ENCODE measurements around the gene DOCK3.

- TF ChIP-seq CTCF (IDR thresholded peaks at IDR 0.05) (no peak), POLR2A (IDR thresholded peaks at IDR 0.05) (no peak), POLR2AphosphoS5 (IDR thresholded peaks at IDR 0.05) (no peak)
Observed at GRCh38 chr3:50912746-50913145, 238.0 kb downstream of the DOCK3 start.
